ENCODE data around the gene SLC8B1.

Gene SLC8B1

GRCh38 chr12:113372371-113372770, 37.5 kb upstream of the SLC8B1 start:
- TF ChIP-seq CTCF (IDR thresholded peaks at IDR 0.05), result no peak
- DNase-seq (ENCODE audit: low spot score), result no peak
- Histone ChIP-seq H3K4me3 (no peak overlapping the region), H3K27ac (no peak overlapping the region)

DNA sequence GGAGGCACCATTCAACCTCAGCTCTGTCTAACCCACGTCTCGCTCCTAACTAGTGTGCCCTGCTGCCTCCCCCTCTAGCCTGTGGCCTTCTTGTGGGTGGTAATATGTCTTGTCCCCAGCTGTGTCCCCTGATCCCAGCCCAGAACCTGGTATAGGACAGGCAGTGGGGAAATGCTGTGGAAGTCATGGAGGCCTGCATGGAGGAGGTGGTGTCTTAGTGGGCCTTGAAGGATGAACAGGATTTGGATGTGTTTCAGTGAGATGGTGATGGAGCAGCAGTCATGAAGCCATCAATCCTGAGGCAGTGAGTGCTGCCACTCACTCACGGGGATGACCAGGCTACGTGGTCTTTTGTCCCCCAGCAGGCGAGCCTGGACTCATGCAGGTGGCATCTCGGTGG, 36.9 kb upstream of the SLC8B1 start:
- no peak overlapping the region for H3K27ac ChIP-seq
- no peak for TF ChIP-seq CTCF (IDR thresholded peaks at IDR 0.05)
- DNase-seq (ENCODE audit: low spot score), result no peak
- no peak overlapping the region for H3K4me3 ChIP-seq

DNA sequence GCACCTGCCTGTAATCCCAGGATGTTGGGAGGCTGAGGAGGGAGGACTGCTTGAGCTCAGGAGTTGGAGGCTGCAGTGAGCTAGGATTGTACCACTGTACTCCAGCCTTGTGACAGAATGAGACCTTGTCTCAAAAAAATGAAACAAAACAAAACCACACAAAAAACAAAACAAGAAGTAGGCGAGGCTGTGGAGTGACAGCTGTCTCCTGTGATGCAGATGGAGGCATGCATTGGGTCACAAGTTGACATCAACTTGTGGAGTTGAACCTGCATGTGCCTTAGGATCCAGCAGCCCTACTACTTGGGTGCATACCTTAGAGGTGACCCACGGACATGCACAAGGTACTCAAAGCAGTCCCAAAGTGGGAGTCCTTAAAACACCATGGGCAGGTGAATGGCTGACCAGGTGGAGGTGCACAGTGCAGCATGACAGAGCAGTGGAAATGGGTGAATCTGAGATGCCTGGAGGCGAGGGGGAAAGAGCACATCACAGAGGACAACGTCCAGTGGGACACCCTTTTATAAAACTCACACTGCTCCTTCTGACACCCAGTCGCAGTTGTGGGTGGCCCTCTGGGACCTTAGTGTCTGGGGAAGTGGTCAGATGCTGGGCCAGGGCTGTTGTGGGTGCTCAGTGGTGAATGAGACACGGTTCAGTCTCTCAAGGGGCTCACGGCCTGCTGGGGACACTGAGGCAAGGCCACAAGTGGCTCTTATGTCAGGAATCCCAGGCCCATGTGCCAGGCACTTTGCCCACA, 36.2 kb upstream of the SLC8B1 start:
- no peak for DNase-seq (ENCODE audit: low spot score)
- Histone ChIP-seq H3K27ac (no peak overlapping the region), H3K4me3 (no peak overlapping the region)
- no peak for TF ChIP-seq CTCF (IDR thresholded peaks at IDR 0.05)

DNA sequence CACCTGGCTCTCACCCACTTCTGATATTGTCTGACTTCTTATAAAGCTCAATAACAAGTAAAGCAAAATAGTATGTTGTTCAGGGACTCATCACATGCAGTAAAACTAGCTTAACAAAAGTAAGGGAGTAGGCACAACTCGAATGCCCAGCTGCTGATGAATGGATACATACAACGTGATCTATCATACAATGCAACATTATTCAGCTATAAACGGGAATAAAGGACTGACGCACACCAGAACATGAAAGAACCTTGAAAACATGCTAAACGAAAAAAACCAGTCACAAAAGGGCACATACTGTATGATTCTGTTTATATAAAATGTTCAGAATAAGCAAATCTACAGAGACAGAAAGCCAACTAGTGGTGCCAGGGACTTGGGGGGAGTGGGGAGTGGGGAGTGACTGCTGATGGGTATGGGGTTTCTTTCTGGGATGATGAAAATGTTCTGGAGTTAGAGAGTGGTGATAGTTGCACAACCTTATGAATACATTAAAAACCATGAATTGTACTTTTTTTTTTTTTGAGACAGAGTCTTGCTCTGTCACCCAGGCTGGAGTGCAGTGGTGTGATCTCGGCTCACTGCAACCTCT, 34.6 kb upstream of the SLC8B1 start:
- Histone ChIP-seq H3K27ac (no peak overlapping the region), H3K4me3 (no peak overlapping the region)
- TF ChIP-seq CTCF (IDR thresholded peaks at IDR 0.05), result no peak
- DNase-seq (ENCODE audit: low spot score), result no peak

DNA sequence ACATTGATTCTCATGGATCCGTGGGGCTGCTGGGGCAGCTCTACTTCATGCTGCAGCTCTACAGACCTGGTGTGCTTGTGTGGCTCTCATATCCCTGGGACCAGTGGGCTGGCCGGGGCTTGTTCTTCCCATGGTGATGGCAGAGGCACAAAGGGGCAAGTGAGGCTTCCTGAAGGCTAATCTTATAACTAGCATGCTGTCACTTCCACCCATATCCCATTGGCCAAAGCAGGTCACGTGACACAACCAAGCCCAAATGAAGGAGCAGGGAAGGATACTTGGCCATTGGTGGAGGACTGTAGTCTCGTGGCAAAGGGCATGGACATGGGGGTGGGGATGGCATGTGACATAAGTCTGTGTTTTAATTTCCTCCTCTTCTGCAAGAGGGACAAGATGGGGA, 33.4 kb upstream of the SLC8B1 start:
- DNase-seq (ENCODE audit: low spot score), result no peak
- no peak for TF ChIP-seq CTCF (IDR thresholded peaks at IDR 0.05)
- Histone ChIP-seq H3K4me3 (no peak overlapping the region), H3K27ac (no peak overlapping the region)

DNA sequence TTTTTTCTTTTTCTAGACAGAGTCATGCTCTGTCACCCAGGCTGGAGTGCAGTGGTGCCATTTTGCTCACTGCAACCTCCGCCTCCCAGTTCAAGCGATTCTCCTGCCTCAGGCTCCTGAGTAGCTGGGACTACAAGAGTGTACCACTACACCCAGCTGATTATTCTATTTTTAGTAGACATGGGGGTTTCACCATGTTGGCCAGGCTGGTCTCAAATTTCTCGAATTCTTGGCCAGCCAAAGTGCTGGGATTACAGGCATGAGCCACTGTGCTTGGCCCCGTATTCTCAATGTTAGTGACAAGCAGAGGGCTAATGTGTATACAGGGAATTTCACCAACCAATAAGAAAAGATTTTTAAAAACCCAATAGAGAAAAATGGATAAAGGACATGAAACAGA, 31.9 kb upstream of the SLC8B1 start:
- no peak for TF ChIP-seq CTCF (IDR thresholded peaks at IDR 0.05)
- Histone ChIP-seq H3K27ac (peak overlapping the region in 1 of 2 donors; percentile 43), H3K4me3 (no peak overlapping the region)
- DNase-seq (ENCODE audit: low spot score), result no peak
